Measurements from ENCODE around the gene KCNH1.

- no peak for TF ChIP-seq RFX5 (IDR thresholded peaks at IDR 0.05)
- TF ChIP-seq JUNB (IDR thresholded peaks at IDR 0.05) = no peak
- TF ChIP-seq CTCF (IDR thresholded peaks at IDR 0.05) = no peak
- no peak for TF ChIP-seq HOXA7 (CRISPR knock-in tag; IDR thresholded peaks at IDR 0.05)
- no peak for TF ChIP-seq ESRRA (IDR thresholded peaks at IDR 0.05; ENCODE audit: borderline replicate concordance, low read length)
- no peak for TF ChIP-seq ZNF302 (CRISPR knock-in tag; IDR thresholded peaks at IDR 0.05)
- TF ChIP-seq MAX (IDR thresholded peaks at IDR 0.05) = no peak
- no peak for TF ChIP-seq ELK1 (IDR thresholded peaks at IDR 0.05; ENCODE audit: low read depth, low read length)
- no peak for TF ChIP-seq SREBF2 (IDR thresholded peaks at IDR 0.05)
- no peak for TF ChIP-seq EP300 (IDR thresholded peaks at IDR 0.05)
- TF ChIP-seq POLR2A (IDR thresholded peaks at IDR 0.05; ENCODE audit: low read length) = no peak
- TF ChIP-seq SMC3 (IDR thresholded peaks at IDR 0.05) = no peak
- no peak for TF ChIP-seq RNF2 (IDR thresholded peaks at IDR 0.05; ENCODE audit: borderline replicate concordance, low read depth)
- no peak for TF ChIP-seq RAD21 (conservative IDR thresholded peaks at IDR 0.05 in 1 of 2, IDR thresholded peaks at IDR 0.05 in 1 of 2)
Observed at GRCh38 chr1:210980082-210980481, 153.9 kb downstream of the KCNH1 start.

All from A549 (cell line).